NCI-H748 (cell line): ENCODE measurements around the gene CAMK2A.

Experiments
- DNase-seq: peaks from one replicate; lab custom pipeline; 2025; ENCODE audit not compliant: unreplicated experiment; lab: John Stamatoyannopoulos, UW

CAMK2A gene

DNA sequence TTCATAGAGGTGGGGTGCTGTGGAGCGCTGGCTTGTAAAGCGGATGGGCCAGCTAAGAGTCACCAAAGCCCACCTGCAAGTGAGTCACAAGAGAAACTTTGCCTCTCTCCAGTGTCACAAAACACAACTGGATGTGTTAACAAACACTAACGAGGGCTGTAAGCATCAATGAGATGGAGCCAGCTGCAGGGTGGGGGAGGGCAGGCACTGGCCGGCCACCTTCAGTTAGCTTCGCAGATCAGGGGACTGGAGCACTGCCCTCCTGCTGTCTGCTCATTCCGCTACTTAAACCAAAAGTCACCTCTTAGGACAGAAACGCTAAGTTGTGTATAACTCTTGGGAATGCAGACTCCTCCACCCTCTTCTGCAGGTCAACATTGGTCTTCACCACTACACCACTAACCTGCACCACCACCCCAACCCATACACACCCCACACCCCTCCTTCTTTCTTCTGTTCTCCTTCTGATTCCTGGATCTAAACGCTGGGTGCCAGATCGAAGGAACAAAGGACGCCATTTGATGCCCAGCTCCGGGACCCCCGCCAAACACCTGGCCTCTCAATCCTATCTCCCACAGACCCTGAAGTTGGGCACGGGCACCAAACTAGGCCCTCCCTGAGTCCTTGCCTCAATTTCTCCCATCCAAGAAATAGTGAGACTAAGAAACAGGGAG lies 11.1 kb upstream of the CAMK2A start:
- no peak for DNase-seq

DNA sequence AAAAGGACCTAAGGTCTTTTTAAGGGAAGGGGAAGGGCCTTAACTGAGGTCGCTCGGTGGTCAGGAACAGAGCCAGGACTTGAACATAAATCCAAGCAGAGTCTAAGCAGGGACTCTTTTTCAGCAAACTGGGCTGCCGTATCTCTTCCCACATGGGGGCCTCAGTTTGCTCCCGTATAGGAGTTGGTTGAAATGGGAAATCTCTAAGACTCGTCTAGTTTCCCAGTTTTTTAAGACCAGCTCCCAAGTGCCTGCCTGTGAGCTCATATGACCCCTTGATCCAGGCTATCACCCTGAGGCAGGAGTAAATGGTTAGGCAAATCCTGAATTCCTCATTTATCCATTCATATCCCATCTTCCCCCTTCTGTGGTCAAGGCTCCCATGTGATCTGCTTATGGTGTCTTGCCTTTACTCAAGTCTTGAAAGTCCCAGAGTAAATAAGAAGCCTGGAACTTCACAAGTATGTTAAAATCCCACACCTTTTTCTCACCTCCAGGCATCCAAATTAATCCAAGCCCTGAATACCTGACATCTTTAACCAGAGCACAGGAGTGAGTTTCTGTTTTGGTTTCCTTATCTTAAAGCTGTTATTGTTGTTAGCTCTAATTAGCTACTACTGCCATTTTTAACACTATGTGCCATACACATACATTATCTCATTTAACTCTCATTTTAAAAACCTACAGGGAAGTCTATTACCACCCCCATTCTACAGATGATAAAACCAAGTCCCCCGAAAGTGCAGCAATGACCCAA lies 10.2 kb upstream of the CAMK2A start:
- no peak for DNase-seq

DNA sequence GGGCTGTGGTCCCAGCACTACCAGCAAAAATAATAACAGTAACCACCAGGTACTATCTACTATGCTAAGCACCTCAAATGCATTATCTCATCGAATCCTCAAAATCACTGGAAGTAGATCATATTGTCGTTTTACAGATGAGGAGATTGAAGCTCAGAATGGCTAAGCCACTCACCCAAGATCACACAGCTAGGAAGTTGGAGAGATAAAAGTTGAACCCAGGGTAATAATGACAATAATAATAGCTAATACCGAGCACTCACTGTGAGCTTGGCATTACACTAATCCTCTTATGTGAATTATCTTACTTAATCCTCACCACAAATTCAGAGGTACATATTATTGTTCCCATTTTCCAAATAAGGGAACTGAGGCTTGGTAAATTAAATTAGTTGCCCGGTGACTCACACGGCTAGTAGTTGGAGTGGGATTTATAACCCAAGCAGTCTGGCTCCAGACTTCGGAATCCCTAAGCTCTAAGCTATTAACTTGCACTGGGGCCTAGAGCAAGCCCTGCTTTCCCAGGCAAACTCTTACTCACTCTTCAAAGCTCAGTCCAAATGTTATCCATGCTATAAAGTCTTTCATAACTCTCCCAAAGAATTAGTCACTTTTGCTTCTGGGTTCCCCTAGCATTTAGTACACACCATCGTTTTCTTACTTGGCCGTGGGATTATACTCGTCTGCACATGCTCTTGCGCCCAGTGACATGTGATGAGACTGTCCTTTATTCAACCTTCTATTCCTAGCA lies 9.3 kb upstream of the CAMK2A start:
- DNase-seq, result no peak

DNA sequence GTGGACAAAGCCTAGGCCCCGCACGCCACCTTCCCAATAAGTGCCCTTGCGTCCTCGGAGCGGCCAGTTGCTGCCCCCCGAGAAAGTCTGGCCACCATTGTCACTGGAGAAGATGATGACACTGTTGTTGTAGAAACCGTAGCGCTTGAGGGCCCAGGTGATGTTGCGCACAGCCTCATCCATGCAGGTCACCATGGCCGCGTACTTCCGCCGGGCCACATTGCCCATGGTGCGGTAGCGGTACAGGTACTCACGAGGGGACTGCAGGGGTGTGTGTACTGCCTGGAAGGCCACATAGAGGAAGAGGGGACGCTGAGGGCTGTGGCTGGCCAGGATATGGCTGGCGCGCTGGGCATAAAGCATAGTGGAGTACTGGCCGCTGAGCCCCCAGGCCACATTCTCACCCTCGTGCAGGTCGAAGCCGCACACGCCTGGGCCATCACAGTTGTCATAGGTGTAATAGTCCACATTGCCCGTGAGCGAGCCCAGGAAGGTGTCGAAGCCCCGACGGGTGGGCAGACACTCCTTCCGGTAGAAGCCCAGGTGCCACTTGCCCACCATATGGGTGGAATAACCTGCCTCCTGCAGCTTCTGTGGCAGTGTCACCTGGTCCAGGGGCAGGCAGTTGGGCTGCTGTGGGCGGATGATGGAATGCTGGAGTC lies 8.5 kb upstream of the CAMK2A start:
- DNase-seq, result no peak

DNA sequence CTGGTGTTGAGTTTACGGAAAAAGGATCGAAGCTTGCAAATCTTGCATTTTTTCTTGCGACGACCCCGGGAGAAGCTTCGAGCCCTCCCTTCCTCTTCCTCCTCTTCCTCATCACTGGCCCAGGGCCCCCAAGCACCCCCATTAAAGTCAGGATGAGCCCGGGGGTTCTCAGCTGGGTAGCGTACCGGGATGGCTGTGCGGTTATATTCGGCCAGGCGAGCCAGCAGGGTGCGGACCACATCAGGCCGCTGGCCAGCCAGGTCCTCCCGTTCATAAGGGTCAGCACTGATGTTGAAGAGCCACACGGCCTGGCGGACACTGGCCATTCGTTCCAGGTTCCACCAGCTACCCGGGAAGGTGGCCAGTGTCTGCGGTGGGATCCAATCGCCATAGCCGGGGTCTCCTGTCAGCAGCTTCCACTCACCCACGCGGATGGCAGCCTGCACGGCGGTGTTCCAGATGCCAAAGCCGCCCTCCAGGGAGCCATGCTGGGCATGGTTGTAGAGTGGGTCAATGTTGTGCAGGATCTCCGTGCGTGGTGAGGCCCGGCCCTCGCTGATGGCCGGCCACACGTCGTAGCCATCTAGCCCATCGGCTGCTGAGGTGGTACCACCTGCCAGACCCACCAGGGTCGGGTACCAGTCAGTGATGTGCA lies 7.8 kb upstream of the CAMK2A start:
- no peak for DNase-seq

DNA sequence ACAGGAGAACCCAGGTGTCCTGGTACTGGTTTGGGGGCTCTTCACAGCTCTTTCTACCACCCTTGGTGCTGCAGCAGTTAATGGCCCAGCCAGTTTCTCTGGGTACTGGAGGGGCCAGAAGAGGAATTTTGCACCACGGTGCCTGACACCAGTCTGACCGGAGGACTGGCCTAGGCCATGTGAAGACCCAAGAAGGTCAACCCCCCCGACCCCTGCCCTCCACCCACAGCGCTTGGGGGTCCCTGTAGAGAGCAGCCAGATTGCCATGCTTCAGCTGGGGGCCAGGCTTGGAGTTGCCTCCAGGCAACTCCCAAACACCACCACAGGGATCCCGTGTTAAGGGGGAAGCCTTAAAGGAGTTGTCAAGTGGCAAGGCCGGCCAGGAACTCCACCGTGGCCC lies 6.9 kb upstream of the CAMK2A start:
- DNase-seq, result no peak

DNA sequence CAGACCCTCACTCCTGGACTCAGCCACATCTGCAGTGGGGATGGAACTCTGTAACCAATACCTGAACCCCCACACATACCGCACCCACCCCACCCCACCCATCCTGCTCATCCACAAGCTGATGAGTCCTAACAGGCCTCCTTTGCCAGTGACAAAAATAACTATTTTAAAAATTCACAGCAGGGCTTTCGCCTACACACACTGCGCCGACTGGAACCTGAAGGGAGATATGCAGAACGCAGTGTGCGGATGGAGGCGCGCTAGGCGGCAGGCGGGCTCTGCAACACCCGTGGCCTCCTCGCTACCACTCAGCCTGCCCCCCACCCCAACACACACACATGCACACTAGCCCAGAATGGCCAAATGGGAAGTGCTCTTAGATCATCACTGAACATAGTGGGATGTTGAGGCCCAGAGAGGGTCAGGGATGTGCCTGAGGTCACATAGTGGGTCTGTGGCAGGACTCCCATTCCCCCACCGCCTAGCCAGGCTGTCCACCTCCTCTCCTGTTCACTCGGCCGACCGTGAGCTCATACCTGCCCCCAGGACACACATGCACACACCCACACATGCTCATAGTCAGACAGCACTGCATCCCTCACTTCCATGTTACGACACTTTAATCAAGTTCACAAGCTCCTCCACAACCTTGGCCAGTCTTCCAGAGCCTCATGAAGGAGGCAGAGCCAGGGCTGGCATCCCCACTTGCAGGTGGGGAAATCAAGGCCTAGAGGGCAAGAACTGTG lies 6.3 kb upstream of the CAMK2A start:
- DNase-seq, result no peak

DNA sequence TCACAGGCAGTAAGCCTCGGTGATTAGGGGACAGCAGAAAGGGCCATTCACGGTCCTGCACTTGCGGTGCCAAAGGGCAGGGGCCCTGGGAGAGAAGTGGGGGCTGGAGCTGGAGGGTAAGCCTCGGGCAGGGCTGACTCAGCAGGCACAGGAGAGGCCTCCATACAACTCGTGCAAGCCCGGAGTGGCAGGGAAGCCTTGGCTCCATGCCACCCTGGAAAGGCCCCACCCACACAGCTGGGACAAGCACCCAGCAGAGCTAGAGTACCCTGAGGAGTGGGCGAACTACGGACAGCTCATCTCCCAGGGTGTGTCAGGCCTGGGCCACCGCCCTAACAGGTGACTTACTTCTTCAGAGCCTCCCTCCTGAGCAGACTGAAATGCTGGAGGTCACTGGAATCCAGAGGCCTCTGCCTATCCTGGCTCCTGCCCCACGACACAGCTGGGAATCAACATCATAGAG lies 5.6 kb upstream of the CAMK2A start:
- DNase-seq, result peak; percentile 10

DNA sequence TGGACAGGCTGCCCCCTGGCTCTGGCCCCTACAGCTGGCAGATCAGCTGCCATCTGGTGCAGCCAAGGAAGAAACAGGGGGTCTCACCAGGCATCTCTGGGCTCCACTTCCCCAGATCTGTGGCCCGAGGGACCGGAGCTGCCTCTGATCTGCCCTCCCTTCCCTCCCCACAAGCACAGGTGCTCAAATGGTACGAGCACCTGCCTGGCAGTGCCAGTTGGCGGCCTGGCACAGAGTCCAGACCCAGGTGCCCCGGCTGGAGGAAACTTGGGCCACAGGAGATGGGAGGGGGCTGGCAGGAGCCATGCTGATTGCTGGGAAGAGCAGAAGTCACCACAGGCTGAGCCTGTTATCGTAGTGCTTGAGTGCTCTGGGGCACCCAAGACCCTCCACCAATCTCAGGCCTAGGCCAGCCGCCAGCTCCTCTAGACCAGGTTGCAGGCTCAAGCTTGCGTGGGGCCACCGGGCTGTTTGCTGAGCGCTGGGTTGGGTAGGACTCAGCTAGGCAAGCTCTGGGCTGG lies 5.0 kb upstream of the CAMK2A start:
- DNase-seq, result no peak

DNA sequence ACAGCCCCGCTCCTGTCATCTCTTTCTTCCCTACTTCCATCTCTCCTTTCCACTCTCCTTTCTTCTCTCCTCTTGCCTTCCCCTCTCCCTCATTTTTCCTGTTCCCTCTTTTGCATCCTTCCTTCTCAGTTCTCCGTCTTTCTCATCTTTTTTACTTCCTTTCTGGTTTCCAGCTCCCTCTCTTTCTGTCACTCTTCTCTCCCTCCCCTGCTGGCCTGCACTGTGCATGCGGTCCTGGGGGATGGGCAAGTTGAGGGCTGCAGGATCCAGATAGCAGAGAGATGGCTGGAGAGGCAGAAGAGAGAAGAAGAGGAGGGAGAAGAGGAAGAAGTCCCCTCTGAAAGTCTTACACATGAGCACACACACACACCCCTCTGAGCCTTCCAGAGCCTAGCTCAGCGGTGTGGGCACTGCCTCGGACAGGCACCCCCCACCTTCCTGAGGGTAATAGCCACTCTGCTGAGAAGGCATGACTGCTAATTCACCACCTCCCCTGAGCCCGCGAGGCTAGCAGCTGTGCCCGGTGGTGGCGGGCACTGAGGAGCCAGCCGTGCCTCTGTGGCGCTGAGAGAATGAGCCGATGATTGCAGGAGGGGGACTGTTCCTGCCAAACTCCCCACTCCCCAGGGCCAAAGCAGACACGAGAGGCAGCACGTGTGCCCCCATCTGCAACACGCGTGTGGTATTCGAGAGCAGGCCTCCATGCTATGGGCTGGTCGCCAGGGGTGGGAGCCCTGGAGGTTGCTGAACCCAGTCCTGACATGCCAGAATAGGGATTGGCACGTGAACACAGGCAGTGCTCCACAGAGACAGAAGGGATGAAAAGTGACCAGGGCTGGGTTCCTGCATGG lies 3.7 kb upstream of the CAMK2A start:
- no peak for DNase-seq

DNA sequence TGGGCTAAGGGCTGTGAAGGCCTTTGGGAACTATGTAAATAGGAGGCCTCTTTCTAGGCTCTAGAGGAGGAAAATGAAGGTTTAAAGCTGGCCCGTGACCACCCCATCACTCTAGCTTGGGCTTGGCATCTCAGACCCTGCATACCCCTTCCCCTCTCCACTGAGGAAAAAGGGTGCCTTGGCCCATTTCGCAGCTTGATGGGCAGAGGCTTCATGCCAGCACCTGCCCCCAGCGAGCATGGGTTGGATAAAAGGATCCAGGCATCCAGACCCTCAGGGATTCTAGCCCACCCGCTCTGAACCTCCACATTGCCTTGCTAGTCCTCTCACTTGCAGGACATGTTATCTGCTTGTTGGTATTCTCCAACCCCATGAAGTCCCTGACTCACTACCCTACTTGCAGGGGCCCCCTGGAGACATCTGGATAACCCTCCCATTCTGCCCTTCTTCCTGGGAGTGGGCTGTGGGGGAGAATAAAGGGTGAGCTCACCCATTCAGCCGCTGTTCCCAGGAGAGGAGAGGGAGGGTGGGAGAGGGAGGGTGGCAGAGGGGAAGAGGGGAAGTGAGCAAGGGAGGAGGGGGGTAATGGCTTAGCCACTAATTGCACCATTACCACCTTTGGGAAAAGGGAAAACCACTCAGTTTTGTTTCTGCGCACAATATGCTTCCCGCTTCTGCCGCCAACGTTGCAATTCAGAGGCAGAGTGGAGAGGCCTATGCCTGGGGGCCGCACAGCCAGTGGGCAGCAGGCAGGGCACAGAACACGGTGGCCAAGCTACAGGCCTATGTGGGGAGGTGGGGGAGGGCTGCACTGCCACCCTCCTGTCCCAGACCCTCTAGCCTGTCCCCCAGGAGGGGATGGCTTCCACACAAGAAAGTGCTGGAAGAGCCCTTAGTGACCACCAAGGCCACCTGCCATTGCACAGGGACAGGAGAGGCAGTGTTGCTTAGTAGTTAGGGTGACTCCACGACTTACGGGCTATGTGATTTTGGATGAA lies 2.1 kb upstream of the CAMK2A start:
- peak; percentile 17 for DNase-seq

DNA sequence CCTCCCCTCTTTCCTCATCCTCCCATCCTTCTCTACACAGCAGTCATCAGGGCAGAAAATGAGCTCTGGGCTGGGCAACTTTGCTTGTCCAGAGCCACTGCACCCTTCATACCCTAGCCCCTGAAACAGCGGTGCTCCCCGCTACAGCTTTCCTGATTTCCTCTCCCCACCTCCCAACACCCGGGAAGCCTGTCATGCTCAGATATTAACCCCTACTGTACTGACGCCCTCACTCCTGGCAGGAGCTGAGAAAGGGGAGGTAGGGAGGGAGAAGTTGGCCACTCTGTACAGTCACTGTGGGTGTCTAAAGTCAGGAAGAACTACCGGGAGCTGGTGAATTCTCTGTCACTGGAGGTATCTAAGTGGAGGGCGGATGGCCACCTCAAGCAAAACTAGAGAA lies 782 bp downstream of the CAMK2A start:
- DNase-seq, result no peak

DNA sequence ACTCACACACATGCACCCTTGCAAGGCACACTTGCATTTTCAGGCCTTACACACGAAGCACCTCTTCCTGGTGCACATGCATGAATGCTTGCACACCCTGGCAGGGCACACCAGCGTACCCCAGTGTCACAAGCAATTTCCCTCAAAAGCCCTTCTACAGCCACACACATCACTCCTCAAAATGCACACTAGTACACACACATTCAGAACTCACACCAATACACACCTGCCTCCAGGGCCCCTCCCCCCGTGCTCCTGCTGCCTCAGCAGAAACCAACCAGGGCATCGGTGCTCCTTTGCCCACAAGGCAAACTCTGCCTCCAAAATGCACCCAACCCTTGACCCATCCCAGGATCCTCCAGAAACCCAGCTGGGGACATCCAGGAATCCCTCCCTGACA lies 1.2 kb downstream of the CAMK2A start:
- DNase-seq, result no peak

DNA sequence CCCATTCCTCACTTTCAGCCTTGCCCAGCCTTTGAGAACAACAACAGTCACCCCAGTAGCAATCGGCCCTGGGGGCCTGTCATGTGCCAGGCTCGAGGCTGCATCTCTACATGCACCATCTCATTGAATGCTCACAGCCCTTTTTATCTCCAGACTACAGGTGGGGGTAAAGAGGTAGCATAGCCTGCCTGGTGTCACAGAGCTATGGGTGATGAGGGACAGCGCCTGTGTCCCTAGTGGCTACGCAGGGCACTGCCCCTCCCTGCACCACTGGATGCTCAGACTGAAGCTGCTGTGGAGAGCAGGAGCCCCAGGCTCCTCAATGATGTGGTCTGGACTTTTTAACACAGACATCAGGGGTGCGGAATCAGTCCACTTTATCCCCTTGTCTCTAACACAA lies 2.8 kb downstream of the CAMK2A start:
- DNase-seq, result peak; percentile 27

DNA sequence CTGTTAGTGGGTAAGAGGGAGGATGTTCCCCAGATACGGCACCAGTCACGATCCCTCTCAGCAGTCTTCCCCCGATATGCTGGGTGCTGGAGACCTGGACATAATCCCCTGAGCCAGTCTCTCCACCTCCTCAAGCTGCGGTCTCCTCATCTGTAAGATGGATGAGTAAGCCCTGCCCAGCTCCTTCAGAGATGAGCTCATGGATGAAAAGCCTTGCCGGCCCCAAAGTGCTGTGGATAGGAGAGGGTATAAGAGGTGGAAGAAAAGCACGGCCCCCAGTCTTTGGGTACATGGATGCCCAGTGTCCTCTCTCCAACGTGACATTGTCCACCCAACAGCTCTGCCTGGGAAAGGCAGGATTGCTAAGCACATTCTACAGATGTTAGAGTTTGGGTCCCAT lies 4.5 kb downstream of the CAMK2A start:
- DNase-seq, result no peak

DNA sequence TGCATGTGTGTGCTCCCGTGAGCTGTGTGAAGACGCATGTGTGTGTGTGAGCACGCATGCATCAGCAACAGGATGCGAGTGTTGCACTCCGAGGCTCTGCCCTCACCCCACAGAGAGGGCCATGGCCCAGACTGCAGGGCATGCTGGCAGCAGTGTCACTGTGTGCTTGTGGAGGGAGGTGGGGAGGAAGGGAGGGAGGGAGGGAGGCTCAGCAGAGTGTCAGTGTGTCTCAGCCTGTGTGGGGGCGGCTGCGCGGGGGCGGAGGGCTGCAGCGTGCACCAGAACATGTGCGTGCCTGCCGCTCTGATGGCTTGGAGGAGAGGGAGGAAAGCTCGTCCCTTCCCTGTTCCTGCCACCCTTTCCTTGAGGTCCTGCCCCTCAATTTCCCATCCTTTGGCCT lies 5.3 kb downstream of the CAMK2A start:
- DNase-seq, result no peak

DNA sequence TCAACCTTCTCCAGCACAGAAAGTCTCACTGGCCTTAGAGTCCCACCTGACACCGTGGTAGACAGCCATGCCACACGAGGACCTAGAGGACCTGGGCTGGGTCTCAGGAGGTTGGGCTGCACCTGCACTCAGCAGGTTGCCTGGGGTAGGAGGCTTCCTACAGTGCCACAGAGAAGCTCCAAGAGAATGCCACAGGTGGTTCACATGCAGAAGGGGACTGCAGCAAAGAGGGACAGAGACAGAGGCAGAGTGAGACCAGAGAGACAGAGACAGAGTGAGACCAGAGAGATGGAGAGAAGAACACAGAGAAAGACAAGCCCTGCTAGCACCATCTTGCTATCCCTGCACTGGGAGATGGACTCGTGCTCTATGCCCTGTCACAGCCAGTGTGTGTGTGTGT lies 5.7 kb downstream of the CAMK2A start:
- no peak for DNase-seq

DNA sequence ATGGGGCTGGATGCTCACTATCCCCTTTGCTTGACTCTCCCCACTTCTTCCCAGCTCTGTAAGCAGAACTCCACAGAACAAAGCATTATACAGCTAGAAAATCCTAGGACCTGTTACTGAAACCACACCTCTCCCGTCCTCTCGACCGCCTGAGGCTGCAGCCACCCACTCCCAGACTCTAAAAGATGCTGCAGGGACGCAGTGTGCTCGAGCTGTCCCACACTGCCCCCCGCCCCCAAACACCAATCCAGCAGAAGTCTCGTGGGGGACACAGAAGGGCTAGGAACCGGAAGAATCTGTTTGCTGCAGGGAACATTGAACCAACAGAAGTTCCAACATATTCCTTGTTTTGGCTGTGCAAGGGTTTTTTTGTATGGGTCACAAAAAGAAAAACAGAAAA lies 7.6 kb downstream of the CAMK2A start:
- DNase-seq, result no peak
